ENCODE data around the gene HCFC1R1.

DNA sequence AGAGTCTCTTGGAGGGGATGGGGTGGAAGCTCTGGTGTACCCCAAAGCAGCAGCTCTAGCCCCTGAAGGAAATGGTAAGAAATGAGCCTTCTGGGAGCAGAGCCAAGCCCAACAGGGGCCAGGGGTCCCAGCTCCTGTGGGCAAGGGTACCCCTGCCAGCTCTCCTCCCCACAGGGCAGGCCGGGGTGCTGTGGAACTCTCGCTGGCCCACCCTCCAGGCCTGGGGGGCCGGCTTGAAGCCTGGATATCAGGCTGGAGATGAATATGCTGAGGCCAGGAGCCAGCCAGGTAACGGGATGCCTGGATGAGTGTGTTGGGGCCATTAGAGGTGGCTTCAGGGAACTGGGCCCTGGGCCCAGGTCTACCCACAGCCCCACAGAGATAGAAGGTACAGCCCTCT lies 23.2 kb downstream of the HCFC1R1 start:
- TF ChIP-seq, protein P1, sequence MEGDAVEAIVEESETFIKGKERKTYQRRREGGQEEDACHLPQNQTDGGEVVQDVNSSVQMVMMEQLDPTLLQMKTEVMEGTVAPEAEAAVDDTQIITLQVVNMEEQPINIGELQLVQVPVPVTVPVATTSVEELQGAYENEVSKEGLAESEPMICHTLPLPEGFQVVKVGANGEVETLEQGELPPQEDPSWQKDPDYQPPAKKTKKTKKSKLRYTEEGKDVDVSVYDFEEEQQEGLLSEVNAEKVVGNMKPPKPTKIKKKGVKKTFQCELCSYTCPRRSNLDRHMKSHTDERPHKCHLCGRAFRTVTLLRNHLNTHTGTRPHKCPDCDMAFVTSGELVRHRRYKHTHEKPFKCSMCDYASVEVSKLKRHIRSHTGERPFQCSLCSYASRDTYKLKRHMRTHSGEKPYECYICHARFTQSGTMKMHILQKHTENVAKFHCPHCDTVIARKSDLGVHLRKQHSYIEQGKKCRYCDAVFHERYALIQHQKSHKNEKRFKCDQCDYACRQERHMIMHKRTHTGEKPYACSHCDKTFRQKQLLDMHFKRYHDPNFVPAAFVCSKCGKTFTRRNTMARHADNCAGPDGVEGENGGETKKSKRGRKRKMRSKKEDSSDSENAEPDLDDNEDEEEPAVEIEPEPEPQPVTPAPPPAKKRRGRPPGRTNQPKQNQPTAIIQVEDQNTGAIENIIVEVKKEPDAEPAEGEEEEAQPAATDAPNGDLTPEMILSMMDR (IDR thresholded peaks at IDR 0.05), result no peak
- no peak for TF ChIP-seq POLR2A (IDR thresholded peaks at IDR 0.05)
